WTC11 (cell line): ENCODE measurements around the gene WDFY3. TPM values are rescaled to one million over a fixed set of nuclear protein-coding genes. Genes with fewer than 3 reads are reported as not detected.

ENCODE experiments used
- ATAC-seq: fragments of 200-7000 bp; cut with Tn5 transposase; 2 replicates; pipeline ENCODE4 v1.10.0; 2021; ENCODE audit warnings: mild to moderate bottlenecking, moderate library complexity
- CTCF ChIA-PET: fragments of 300-600 bp; sonication (Branson Sonifier 250); formaldehyde crosslinking; loops from one replicate; lab custom pipeline; 2021; ENCODE audit warnings: antibody characterized with exemption; lab: Charles Lee
- POLR2A ChIA-PET: fragments of 350-600 bp; sonication (Branson Sonifier 250); formaldehyde crosslinking; loops from one replicate; lab custom pipeline; 2021; ENCODE audit warnings: antibody characterized with exemption; lab: Charles Lee
- DNase-seq: peaks from one replicate; pipeline ENCODE4 v3.0.0; 2021; ENCODE audit warnings: low spot score
- H3K27ac Mint-ChIP-seq: 2 replicates; pipeline ENCODE4 v1.8.0; 2021; ENCODE audit warnings: mixed read lengths
- H3K27me3 Mint-ChIP-seq: 2 replicates; pipeline ENCODE4 v1.8.0; 2021; ENCODE audit warnings: low read depth, mild to moderate bottlenecking, moderate library complexity, mixed read lengths
- H3K36me3 Mint-ChIP-seq: 2 replicates; pipeline ENCODE4 v1.8.0; 2021; ENCODE audit warnings: mixed read lengths
- H3K4me1 Mint-ChIP-seq: 2 replicates; pipeline ENCODE4 v1.8.0; 2022; ENCODE audit warnings: mixed read lengths
- H3K4me3 Mint-ChIP-seq: 2 replicates; pipeline ENCODE4 v1.8.0; 2021; ENCODE audit warnings: mild to moderate bottlenecking, moderate library complexity, mixed read lengths
- H3K9me3 Mint-ChIP-seq: 2 replicates; pipeline ENCODE4 v1.8.0; 2021; ENCODE audit warnings: mixed read lengths
- ATF2 ChIP-seq: sonication (generic); formaldehyde crosslinking; IDR thresholded peaks from 2 replicates; pipeline ENCODE4 v1.8.1; 2022; ENCODE audit warnings: low read depth, missing genetic modification reagents, borderline replicate concordance
- E2F1 ChIP-seq: sonication (generic); formaldehyde crosslinking; IDR thresholded peaks from 2 replicates; pipeline ENCODE4 v1.8.0; 2022; ENCODE audit warnings: mild to moderate bottlenecking, missing genetic modification reagents
- HMGXB4 ChIP-seq: sonication (generic); formaldehyde crosslinking; IDR thresholded peaks from 2 replicates; pipeline ENCODE4 v1.8.1; 2023; ENCODE audit warnings: mild to moderate bottlenecking, moderate library complexity, missing genetic modification reagents
- IRF1 ChIP-seq: sonication (generic); formaldehyde crosslinking; IDR thresholded peaks from 2 replicates; pipeline ENCODE4 v1.8.0; 2023; ENCODE audit warnings: missing genetic modification reagents
- MYBL2 ChIP-seq: sonication (generic); formaldehyde crosslinking; IDR thresholded peaks from 2 replicates; pipeline ENCODE4 v1.8.1; 2023; ENCODE audit warnings: mild to moderate bottlenecking, moderate library complexity, missing genetic modification reagents
- NR3C1 ChIP-seq: sonication (generic); formaldehyde crosslinking; conservative IDR thresholded peaks from 2 replicates; pipeline ENCODE4 v1.8.1; 2023; ENCODE audit warnings: low read depth, mild to moderate bottlenecking, missing genetic modification reagents
- PRDM15 ChIP-seq: sonication (generic); formaldehyde crosslinking; IDR thresholded peaks from 2 replicates; pipeline ENCODE4 v1.8.0; 2022; ENCODE audit warnings: missing genetic modification reagents
- SMAD3 ChIP-seq: sonication (generic); formaldehyde crosslinking; IDR thresholded peaks from 2 replicates; pipeline ENCODE4 v1.8.0; 2022; ENCODE audit warnings: missing genetic modification reagents, mild to moderate bottlenecking, borderline replicate concordance
- ZBTB43 ChIP-seq: sonication (generic); formaldehyde crosslinking; IDR thresholded peaks from 2 replicates; pipeline ENCODE4 v1.8.1; 2023; ENCODE audit warnings: mild to moderate bottlenecking, missing genetic modification reagents
- ZNF138 ChIP-seq: sonication (generic); formaldehyde crosslinking; conservative IDR thresholded peaks from 2 replicates; pipeline ENCODE4 v1.8.1; 2022; ENCODE audit warnings: mild to moderate bottlenecking, moderate library complexity, missing genetic modification reagents
- ZNF263 ChIP-seq: sonication (generic); formaldehyde crosslinking; IDR thresholded peaks from 2 replicates; pipeline ENCODE4 v1.8.1; 2022; ENCODE audit warnings: low read depth, mild to moderate bottlenecking, moderate library complexity, missing genetic modification reagents
- ZNF416 ChIP-seq: fragments of 250-450 bp; sonication (Bioruptor Pico); IDR thresholded peaks from 2 replicates; pipeline ENCODE4 v1.9.0; 2021; ENCODE audit warnings: mild to moderate bottlenecking, inconsistent platforms
- ZNF425 ChIP-seq: fragments of 250-450 bp; sonication (Bioruptor Pico); conservative IDR thresholded peaks from 2 replicates; pipeline ENCODE4 v1.9.0; 2021; ENCODE audit warnings: mild to moderate bottlenecking
- ZNF671 ChIP-seq: fragments of 250-450 bp; sonication (Bioruptor Pico); IDR thresholded peaks from 2 replicates; pipeline ENCODE4 v1.8.0; 2021; ENCODE audit warnings: mild to moderate bottlenecking
- total RNA-seq: library from RNA; stranded (reverse); gene quantifications from 3 replicates; pipeline ENCODE4 v1.2.3, GENCODE V29; 2021

Gene WDFY3
- total RNA-seq, 1 experiment from 2014 or later = 77.2 TPM

GRCh38 chr4:84917869-84918600, 48.5 kb downstream of the WDFY3 start:
- ATAC-seq (no peak), DNase-seq (no peak)
- Mint-ChIP-seq H3K27me3 (no peaks in the 10 kb centered on the region), H3K4me1 (peaks cover 43% of the 10 kb centered on the region), H3K4me3 (no peak overlapping the region), H3K27ac (peak overlapping the region; percentile 4; the same call in 1 of the 2 replicates), H3K9me3 (peaks cover 16% of the 10 kb centered on the region), H3K36me3 (peaks cover 21% of the 10 kb centered on the region)
- ChIA-PET CTCF (no interaction called here), POLR2A (no interaction called here)
- no peak for TF ChIP-seq E2F1 (CRISPR knock-in tag)
- no peak for TF ChIP-seq ZNF425
- TF ChIP-seq ZNF138 = no peak
- no peak for TF ChIP-seq NR3C1 (CRISPR knock-in tag)
- no peak for TF ChIP-seq ZNF416
- TF ChIP-seq IRF1 (CRISPR knock-in tag) = no peak

GRCh38 chr4:84917086-84917821, 49.2 kb downstream of the WDFY3 start:
- Mint-ChIP-seq H3K27me3 (no peaks in the 10 kb centered on the region), H3K9me3 (peaks cover 16% of the 10 kb centered on the region), H3K36me3 (peaks cover 23% of the 10 kb centered on the region), H3K4me3 (no peak overlapping the region), H3K27ac (no peak overlapping the region)
- ChIA-PET CTCF (no interaction called here), POLR2A (no interaction called here)
- DNase-seq = no peak
- TF ChIP-seq ZNF263 = no peak
- no peak for TF ChIP-seq HMGXB4 (CRISPR knock-in tag)
- TF ChIP-seq ATF2 (CRISPR knock-in tag) = no peak
- no peak for TF ChIP-seq SMAD3 (CRISPR knock-in tag)
- TF ChIP-seq, all 79 proteins: peak for 0
- H3K4me1 Mint-ChIP-seq = peaks cover 35% of the 10 kb centered on the region
- ATAC-seq = no peak

- Mint-ChIP-seq H3K4me3 (no peak overlapping the region), H3K27ac (peak overlapping the region; percentile 80), H3K36me3 (peaks cover 29% of the 10 kb centered on the region), H3K4me1 (peaks cover 34% of the 10 kb centered on the region), H3K27me3 (no peaks in the 10 kb centered on the region), H3K9me3 (peaks cover 19% of the 10 kb centered on the region)
- CTCF ChIA-PET = no interaction called here
- no peak for DNase-seq
- POLR2A ChIA-PET = interaction anchor here (0.5 kb wide), 1 partner anchor 9 kb away, joined by 3 read pairs; no protein-coding TSS in a partner anchor
- peak; percentile 86 for ATAC-seq
- no peak for TF ChIP-seq ZNF671
- no peak for TF ChIP-seq ZBTB43 (CRISPR knock-in tag)
- no peak for TF ChIP-seq ZNF425
- no peak for TF ChIP-seq PRDM15 (CRISPR knock-in tag)
- TF ChIP-seq MYBL2 (CRISPR knock-in tag) = no peak
These were observed 50.3 kb downstream of the WDFY3 start for GRCh38 chr4:84916227-84916626.
